Osteocyte (in vitro differentiated cells): Measurements from ENCODE around the gene GPR179. TPM values are rescaled to one million over a fixed set of nuclear protein-coding genes. Genes with fewer than 3 reads are reported as not detected.
"Not testable (repeated sequence)": the region's sequence is repeated elsewhere in the genome, so short reads cannot be mapped to it uniquely, and the experiment has no call there.

ENCODE experiments used
- DNase-seq: peaks from one replicate; pipeline ENCODE4 v3.0.0; 2021; ENCODE audit warnings: mixed read lengths; ENCODE audit not compliant: unreplicated experiment; ENCODE audit errors: extremely low spot score
- H3K27ac Mint-ChIP-seq: one replicate; pipeline ENCODE4 v1.8.0; 2021; ENCODE audit warnings: mild to moderate bottlenecking, mixed read lengths; ENCODE audit not compliant: unreplicated experiment
- H3K27me3 Mint-ChIP-seq: one replicate; pipeline ENCODE4 v1.8.0; 2021; ENCODE audit warnings: mixed read lengths; ENCODE audit not compliant: unreplicated experiment
- H3K36me3 Mint-ChIP-seq: one replicate; pipeline ENCODE4 v1.8.0; 2021; ENCODE audit warnings: mixed read lengths; ENCODE audit not compliant: unreplicated experiment
- H3K4me1 Mint-ChIP-seq: one replicate; pipeline ENCODE4 v1.8.0; 2021; ENCODE audit warnings: mixed read lengths; ENCODE audit not compliant: unreplicated experiment
- H3K4me3 Mint-ChIP-seq: one replicate; pipeline ENCODE4 v1.8.0; 2021; ENCODE audit warnings: mild to moderate bottlenecking, moderate library complexity, mixed read lengths; ENCODE audit not compliant: unreplicated experiment
- H3K9me3 Mint-ChIP-seq: one replicate; pipeline ENCODE4 v1.8.0; 2021; ENCODE audit warnings: mixed read lengths; ENCODE audit not compliant: unreplicated experiment
- total RNA-seq: library from RNA; stranded (reverse); gene quantifications from 2 replicates; pipeline ENCODE4 v1.2.1, GENCODE V29; 2021
- TF ChIP-seq, protein P1 (sequence below): fragments of 200-600 bp; sonication (generic); IDR thresholded peaks from 2 replicates; pipeline ENCODE4 v1.5.0; 2021; ENCODE audit warnings: antibody characterized with exemption, mild to moderate bottlenecking, moderate library complexity

GPR179 gene
- total RNA-seq, 1 donor from 2014 or later: 0.13 TPM

DNA sequence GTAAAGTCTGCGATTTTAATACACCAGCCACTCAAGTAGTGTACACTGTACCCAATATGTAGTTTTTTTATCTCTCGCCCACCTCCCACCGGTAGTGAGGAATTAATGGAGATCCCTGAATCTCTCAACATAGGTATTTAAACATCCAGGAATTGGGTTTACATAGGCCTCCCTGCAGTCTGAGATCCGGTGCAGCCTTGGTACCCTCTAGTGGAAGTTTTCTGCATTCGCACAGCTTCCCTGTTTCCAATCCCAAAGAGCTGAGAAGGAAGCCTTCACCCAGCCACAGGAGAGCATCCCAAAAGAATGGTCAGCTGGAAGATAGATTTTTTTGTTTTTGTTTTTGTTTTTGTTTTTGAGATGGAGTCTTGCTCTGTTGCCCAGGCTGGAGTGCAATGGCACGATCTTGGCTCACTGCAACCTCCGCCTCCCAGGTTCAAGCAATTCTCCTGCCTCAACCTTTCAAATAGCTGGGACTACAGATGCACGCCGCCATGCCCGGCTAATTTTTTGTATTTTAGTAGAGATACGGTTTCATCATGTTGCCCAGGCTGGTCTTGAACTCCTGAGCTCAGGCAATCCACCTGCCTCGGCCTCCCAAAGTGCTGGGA, 55.4 kb downstream of the GPR179 start:
- TF ChIP-seq, protein P1, sequence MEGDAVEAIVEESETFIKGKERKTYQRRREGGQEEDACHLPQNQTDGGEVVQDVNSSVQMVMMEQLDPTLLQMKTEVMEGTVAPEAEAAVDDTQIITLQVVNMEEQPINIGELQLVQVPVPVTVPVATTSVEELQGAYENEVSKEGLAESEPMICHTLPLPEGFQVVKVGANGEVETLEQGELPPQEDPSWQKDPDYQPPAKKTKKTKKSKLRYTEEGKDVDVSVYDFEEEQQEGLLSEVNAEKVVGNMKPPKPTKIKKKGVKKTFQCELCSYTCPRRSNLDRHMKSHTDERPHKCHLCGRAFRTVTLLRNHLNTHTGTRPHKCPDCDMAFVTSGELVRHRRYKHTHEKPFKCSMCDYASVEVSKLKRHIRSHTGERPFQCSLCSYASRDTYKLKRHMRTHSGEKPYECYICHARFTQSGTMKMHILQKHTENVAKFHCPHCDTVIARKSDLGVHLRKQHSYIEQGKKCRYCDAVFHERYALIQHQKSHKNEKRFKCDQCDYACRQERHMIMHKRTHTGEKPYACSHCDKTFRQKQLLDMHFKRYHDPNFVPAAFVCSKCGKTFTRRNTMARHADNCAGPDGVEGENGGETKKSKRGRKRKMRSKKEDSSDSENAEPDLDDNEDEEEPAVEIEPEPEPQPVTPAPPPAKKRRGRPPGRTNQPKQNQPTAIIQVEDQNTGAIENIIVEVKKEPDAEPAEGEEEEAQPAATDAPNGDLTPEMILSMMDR: peak; percentile 55
- DNase-seq, H3K27ac Mint-ChIP-seq, H3K4me1 Mint-ChIP-seq, H3K4me3 Mint-ChIP-seq, H3K36me3 Mint-ChIP-seq, H3K27me3 Mint-ChIP-seq, H3K9me3 Mint-ChIP-seq: not testable (repeated sequence)

DNA sequence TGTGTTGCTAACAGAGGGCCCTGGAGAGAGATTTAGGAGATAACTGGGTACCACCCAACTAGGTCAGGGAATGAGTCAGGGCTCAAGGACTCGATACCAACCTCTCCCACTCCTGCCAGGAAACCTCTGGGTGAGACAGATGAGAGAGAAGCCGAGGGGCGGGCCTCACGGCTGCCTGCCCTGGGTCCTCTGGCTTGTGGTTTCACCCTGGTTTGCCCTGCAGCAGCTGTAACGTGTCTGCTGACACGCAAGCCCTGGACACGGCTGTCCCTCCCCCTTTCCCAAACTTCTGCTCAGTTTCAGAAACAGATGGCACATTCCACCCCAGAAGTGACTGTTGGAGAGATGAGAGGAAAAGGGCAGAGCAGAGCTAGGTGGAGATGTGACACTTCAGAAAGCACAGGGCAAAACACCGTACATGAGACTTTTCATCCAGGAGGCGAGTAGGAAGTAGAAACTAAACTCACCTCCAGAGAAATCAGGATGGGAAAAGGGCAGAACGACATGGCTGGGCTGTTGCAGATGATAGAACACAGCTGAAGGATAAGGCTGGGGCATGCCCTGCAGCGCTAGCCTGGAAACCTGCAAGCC, 57.2 kb downstream of the GPR179 start:
- H3K27me3 Mint-ChIP-seq, H3K4me3 Mint-ChIP-seq, H3K4me1 Mint-ChIP-seq, H3K9me3 Mint-ChIP-seq, H3K36me3 Mint-ChIP-seq, DNase-seq: not testable (repeated sequence)
- peak overlapping the region; percentile 79 for H3K27ac Mint-ChIP-seq

DNA sequence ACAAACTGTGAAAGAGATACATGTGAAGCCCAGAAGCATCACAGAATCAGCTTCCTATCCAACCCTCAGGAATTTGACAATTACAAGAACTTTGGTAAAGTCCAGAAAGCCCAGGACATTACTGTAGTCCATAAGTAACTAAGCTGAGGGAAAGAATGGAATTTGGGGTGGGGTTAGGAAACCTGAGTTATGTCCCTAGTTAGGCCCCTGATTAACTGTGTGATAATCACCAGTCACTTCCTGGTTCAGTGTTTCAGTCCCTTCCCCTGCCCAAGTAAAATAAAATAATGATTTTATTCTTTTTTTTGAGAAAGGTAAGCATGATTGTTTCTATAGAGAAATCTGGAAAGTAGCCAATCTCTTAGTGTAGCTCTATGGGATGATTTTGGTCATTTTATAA, 57.8 kb downstream of the GPR179 start:
- not testable (repeated sequence) for H3K4me1 Mint-ChIP-seq, H3K4me3 Mint-ChIP-seq, H3K36me3 Mint-ChIP-seq, DNase-seq, H3K27ac Mint-ChIP-seq, H3K27me3 Mint-ChIP-seq, H3K9me3 Mint-ChIP-seq

Other genes starting within 250 kb of the GPR179 start
- gene TBC1D3E, start 216.0 kb downstream of the GPR179 start, total RNA-seq: not detected in 2 replicates
- gene TBC1D3, start 151.4 kb downstream of the GPR179 start, total RNA-seq: 0.30 TPM in 1 of 2 replicates, not detected in the other
- 38.2 and 40.2 TPM in 2 replicates for gene MRPL45, start 46.8 kb downstream of the GPR179 start, total RNA-seq
- gene SOCS7, start 7.9 kb upstream of the GPR179 start, total RNA-seq: 17.3 and 19.1 TPM in 2 replicates
- gene ARHGAP23, start 84.5 kb upstream of the GPR179 start, total RNA-seq: 165 and 177 TPM in 2 replicates